NCI-H1417 (cell line): Measurements from ENCODE around the gene SLC22A1.
"Not testable (repeated sequence)": the region's sequence is repeated elsewhere in the genome, so short reads cannot be mapped to it uniquely, and the experiment has no call there.

Experiments used
- DNase-seq, 3 experiments: peaks; one replicate each; lab custom pipeline; 2025; lab: John Stamatoyannopoulos, UW

The SLC22A1 gene

DNA sequence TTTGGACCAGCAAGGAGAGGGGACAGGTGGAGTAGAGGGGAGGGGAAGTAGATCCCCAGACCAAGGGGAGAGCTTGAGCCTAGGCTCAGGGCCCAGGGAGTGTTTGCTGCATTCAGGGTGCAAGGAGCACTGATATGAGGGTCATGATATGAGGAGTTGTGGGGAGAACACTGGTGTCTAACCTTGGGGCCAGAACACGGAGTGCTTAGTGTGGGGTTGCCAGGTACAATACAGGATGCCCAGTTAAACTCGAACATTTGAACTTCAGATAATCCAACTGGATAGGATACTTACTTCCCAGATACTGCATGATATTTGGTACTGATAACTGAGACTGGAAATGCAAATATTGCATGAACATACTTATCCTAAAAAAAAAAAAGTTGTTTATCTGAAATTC, 2.4 kb downstream of the SLC22A1 start:
- no peak for DNase-seq

DNA sequence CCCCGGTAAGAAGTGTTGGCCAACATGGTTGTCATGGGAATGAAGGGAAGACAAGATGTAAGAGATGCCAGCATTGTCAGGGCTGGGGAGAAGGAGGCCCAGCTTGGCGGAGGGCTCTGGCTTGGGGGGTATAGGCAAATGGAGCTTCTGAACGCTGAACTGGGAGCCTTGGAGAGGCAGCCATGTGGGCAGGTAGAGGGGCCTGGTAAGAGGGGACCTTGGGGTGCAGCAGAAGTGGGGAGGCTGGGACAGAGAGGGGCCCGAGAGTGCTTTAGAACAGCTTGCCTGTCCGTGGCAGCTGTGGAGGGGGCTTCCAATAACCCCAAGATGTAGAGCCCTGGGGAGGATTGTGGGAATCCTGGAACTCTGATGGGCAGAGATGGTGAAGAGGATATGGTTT, 3.0 kb downstream of the SLC22A1 start:
- DNase-seq = no peak

DNA sequence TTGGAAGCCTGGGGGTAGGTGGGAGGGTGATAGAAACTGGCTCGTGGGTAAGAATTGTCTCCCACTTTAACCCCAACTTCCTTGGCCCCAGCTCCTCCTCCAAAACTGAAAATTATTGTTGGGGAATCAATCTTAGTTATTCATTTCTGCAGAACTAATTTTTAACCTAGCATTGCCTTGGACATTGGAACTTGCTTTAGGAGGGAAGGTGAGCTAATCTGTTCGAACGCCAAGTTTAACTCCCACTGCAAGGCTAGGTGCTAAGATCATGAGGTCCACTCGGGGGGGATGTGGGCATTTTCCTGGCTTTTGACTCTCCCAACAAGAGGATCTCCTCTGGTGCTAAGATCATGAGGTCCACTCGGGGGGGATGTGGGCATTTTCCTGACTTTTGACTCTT, 3.5 kb downstream of the SLC22A1 start:
- not testable (repeated sequence) for DNase-seq

DNA sequence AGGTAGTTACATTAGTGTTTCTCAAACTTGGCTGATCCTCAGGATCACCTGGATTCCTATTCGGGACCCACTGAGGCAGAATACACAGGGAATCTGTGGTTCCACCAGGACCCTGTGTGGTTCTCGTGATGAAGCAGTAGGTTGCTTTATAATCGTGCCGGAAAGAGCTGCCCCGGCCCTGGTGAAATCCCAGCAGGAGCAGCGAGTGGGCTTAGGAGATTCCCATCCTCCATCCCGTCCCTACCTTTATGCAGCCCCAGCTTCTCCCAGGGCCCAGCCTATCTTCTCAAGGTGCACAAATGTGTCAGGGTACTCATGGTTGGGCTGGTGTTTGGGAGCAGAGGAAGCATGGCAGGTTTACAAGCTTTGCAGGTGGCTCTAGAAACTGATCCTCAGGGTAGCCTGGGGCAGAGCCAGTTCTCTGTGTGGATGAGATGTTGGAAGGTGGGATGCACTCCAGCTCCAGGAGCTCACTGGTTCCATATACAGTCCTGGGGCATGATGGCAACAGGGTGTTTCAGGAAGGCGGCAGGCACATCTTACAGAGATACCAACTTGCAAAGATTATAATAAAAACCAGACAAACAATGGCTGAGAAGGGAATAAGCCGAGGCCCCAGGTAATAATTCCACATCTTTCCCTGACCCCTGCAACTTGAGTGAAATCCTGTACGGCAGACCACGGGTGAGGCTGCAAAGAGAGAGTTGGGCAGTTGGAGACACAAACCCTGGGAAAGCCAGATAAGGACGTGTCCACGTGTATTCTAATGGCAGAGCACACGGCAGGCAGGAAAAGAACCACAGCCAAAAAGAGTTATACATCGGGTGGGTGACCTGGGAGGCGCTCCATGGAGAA, 5.9 kb downstream of the SLC22A1 start:
- no peak for DNase-seq

GRCh38 chr6:160128125-160128683, 6.6 kb downstream of the SLC22A1 start:
- no peak for DNase-seq

DNA sequence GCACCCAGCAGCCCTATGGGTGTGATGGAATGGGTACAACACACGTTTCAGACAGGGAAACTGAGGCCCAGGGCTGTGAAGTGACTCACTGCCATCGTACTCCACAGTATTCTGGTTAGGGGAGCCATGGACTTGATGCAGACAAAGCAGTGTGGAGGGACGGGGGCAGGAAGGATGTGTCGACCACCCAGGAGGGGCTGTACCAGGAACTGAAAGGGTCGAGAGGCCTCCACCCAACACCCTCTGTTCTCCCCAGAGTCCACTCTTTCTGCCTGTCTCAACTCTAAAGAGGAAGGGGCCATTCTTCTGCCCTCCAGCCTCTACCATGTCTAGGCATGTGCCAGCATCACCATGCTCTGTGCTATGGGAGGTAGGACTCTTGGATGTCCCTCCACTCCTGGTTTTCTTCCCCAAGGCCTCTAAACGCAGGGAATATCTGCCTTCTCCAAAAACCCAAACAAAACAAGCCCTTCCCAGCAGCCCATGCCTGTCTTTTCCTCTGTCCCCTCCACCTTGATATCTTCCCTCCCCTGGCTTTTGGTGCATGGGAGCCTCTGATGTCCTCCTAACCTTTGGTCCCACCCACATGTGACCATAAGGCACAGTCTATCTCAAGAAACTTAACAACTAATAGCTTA, 7.4 kb downstream of the SLC22A1 start:
- DNase-seq = no peak

- DNase-seq = no peak
These were observed 8.4 kb downstream of the SLC22A1 start for GRCh38 chr6:160129881-160130615.

- no peak for DNase-seq
These were observed 9.3 kb downstream of the SLC22A1 start for GRCh38 chr6:160130729-160131484.

- no peak for DNase-seq
These were observed 10.2 kb downstream of the SLC22A1 start for GRCh38 chr6:160131636-160132296.

- DNase-seq = no peak
These were observed 10.7 kb downstream of the SLC22A1 start for GRCh38 chr6:160132297-160132637.

GRCh38 chr6:160132776-160133338, 11.2 kb downstream of the SLC22A1 start:
- DNase-seq = no peak

- no peak for DNase-seq
These were observed 12.1 kb downstream of the SLC22A1 start for GRCh38 chr6:160133441-160134336.

DNA sequence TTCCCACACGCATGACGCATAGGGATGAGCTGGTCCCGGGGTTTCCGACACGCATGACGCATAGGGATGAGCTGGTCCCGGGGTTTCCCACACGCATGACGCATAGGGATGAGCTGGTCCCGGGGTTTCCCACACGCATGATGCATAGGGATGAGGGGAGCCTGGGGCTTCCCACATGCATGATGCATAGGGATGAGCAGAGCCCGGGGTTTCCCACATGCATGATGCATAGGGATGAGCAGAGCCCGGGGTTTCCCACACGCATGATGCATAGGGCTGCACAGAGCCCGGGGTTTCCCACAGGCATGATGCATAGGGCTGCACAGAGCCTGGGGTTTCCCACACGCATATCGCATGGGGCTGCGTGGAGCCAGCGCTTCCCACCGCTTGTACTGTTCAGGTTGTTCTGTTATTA, 12.7 kb downstream of the SLC22A1 start:
- not testable (repeated sequence) for DNase-seq

GRCh38 chr6:160134779-160135547, 13.3 kb downstream of the SLC22A1 start:
- DNase-seq = no peak

GRCh38 chr6:160135907-160136655, 14.5 kb downstream of the SLC22A1 start:
- no peak for DNase-seq

GRCh38 chr6:160137130-160137988, 15.7 kb downstream of the SLC22A1 start:
- peak in 2 of 3 experiments; percentile 39 to 46 for DNase-seq
